Measurements from ENCODE around the gene SPAM1.
"Not testable (repeated sequence)": the region's sequence is repeated elsewhere in the genome, so short reads cannot be mapped to it uniquely, and the experiment has no call there.

SPAM1 gene

GRCh38 chr7:123958186-123958703 lies 33.2 kb downstream of the SPAM1 start:
- DNase-seq, result no peak

GRCh38 chr7:123961771-123962170 lies 36.7 kb downstream of the SPAM1 start:
- peak; percentile 3 for DNase-seq

GRCh38 chr7:123966936-123967335 lies 41.9 kb downstream of the SPAM1 start:
- DNase-seq, result no peak

- no peak for DNase-seq
Observed at GRCh38 chr7:123972045-123972444, 47.0 kb downstream of the SPAM1 start.

- DNase-seq, result no peak
Observed at GRCh38 chr7:123972831-123973230, 47.8 kb downstream of the SPAM1 start.

GRCh38 chr7:123974326-123974908 lies 49.4 kb downstream of the SPAM1 start:
- no peak for DNase-seq

- no peak for DNase-seq
Observed at GRCh38 chr7:123975084-123975483, 50.0 kb downstream of the SPAM1 start.

- DNase-seq, result no peak
Observed at GRCh38 chr7:123977081-123977480, 52.0 kb downstream of the SPAM1 start.

GRCh38 chr7:123979876-123980275 lies 54.8 kb downstream of the SPAM1 start:
- no peak for DNase-seq

GRCh38 chr7:123987445-123987844 lies 62.4 kb downstream of the SPAM1 start:
- no peak for DNase-seq

- DNase-seq, result no peak
Observed at GRCh38 chr7:123992913-123993518, 68.0 kb downstream of the SPAM1 start.

GRCh38 chr7:123993996-123994395 lies 69.0 kb downstream of the SPAM1 start:
- DNase-seq, result no peak

GRCh38 chr7:123994449-123994848 lies 69.4 kb downstream of the SPAM1 start:
- no peak for DNase-seq

- DNase-seq, result no peak
Observed at GRCh38 chr7:123995617-123996326, 70.7 kb downstream of the SPAM1 start.

- no peak for DNase-seq
Observed at GRCh38 chr7:123996327-123996625, 71.2 kb downstream of the SPAM1 start.

GRCh38 chr7:123998921-123999320 lies 73.9 kb downstream of the SPAM1 start:
- DNase-seq, result no peak

- no peak for DNase-seq
Observed at GRCh38 chr7:123999703-124000102, 74.7 kb downstream of the SPAM1 start.

- not testable (repeated sequence) for DNase-seq
Observed at GRCh38 chr7:124008296-124008695, 83.3 kb downstream of the SPAM1 start.

GRCh38 chr7:124009321-124009720 lies 84.3 kb downstream of the SPAM1 start:
- no peak for DNase-seq
